ENCODE data around the gene SLC18B1. TPM values are rescaled to one million over a fixed set of nuclear protein-coding genes. Genes with fewer than 3 reads are reported as not detected.

Gene SLC18B1
- polyA plus RNA-seq, 1 experiment: 0.63 TPM

Small RNAs within 50 kb of the gene (small RNA-seq; reads per million reads assigned to genes)
- gene SNORA33 (ENCODE audit: insufficient read length, low read depth, low replicate concordance) (72.3 reads per million, percentile 90 among the genes with 10 or more reads in this experiment), gene SNORD100 (ENCODE audit: insufficient read length, low read depth, low replicate concordance) (60.5 reads per million, percentile 89 among the genes with 10 or more reads in this experiment), gene SNORD101 (ENCODE audit: insufficient read length, low read depth, low replicate concordance) (13,962 reads per million, percentile 99 among the genes with 10 or more reads in this experiment)

Other genes starting within 250 kb of the SLC18B1 start
- gene TAAR8, start 246.0 kb downstream of the SLC18B1 start, polyA plus RNA-seq (2011; rRNA removed): not detected in 2 replicates
- gene TAAR6, start 228.3 kb downstream of the SLC18B1 start, polyA plus RNA-seq (2011; rRNA removed): not detected in 2 replicates
- not detected in 2 replicates for gene TAAR5, start 208.9 kb downstream of the SLC18B1 start, polyA plus RNA-seq (2011; rRNA removed)
- gene TAAR2, start 174.4 kb downstream of the SLC18B1 start, polyA plus RNA-seq (2011; rRNA removed): not detected in 2 replicates
- gene TAAR1, start 139.5 kb downstream of the SLC18B1 start, polyA plus RNA-seq (2011; rRNA removed): not detected in 2 replicates
- gene VNN1, start 84.6 kb downstream of the SLC18B1 start, polyA plus RNA-seq (2011; rRNA removed): not detected in 2 replicates
- gene VNN2, start 40.7 kb downstream of the SLC18B1 start, polyA plus RNA-seq (2011; rRNA removed): not detected in 2 replicates
- 3,063 and 4,031 TPM in 2 replicates for gene RPS12, start 15.9 kb upstream of the SLC18B1 start, polyA plus RNA-seq (2011; rRNA removed)

Data from BJ (cell line).